HepG2 (cell line): Measurements from ENCODE around the gene COA4. TPM values are rescaled to one million over a fixed set of nuclear protein-coding genes. Genes with fewer than 3 reads are reported as not detected.

Experiments used
- AKAP8 ChIP-seq: sonication (generic); formaldehyde crosslinking; IDR thresholded peaks from 2 replicates; pipeline ENCODE4 v1.5.1; 2020; ENCODE audit warnings: mild to moderate bottlenecking, missing genetic modification reagents
- ARID2 ChIP-seq: sonication (generic); formaldehyde crosslinking; IDR thresholded peaks from 2 replicates; pipeline ENCODE4 v1.8.1; 2022; ENCODE audit warnings: mild to moderate bottlenecking, missing genetic modification reagents, borderline replicate concordance
- ATF1 ChIP-seq: IDR thresholded peaks from 2 replicates; pipeline ENCODE4 v1.6.1; 2016; ENCODE audit warnings: mild to moderate bottlenecking, control low read depth
- ATF3 ChIP-seq: sonication (generic); formaldehyde crosslinking; IDR thresholded peaks from 2 replicates; pipeline ENCODE4 v1.4.0; 2020; ENCODE audit warnings: missing genetic modification reagents
- HNF1B ChIP-seq: sonication (generic); formaldehyde crosslinking; IDR thresholded peaks from 2 replicates; pipeline ENCODE4 v1.5.1; 2020; ENCODE audit warnings: mild to moderate bottlenecking, moderate library complexity, missing genetic modification reagents
- KLF11 ChIP-seq: IDR thresholded peaks from 2 replicates; pipeline ENCODE4 v1.6.1; 2016; ENCODE audit warnings: missing compliant biosample characterization
- MXD4 ChIP-seq: IDR thresholded peaks from 2 replicates; pipeline ENCODE4 v1.6.1; 2016; ENCODE audit warnings: mild to moderate bottlenecking, missing biosample characterization, missing genetic modification reagents
- NFKBIZ ChIP-seq: IDR thresholded peaks from 2 replicates; pipeline ENCODE4 v1.6.1; 2018; ENCODE audit warnings: missing genetic modification reagents, missing compliant biosample characterization
- RCOR2 ChIP-seq: IDR thresholded peaks from 2 replicates; pipeline ENCODE4 v1.6.1; 2016; ENCODE audit warnings: missing biosample characterization, missing genetic modification reagents
- SALL1 ChIP-seq: sonication (generic); formaldehyde crosslinking; IDR thresholded peaks from 2 replicates; pipeline ENCODE4 v1.8.0; 2022; ENCODE audit warnings: mild to moderate bottlenecking, missing genetic modification reagents
- SIX1 ChIP-seq: sonication (generic); formaldehyde crosslinking; IDR thresholded peaks from 2 replicates; pipeline ENCODE4 v1.4.0; 2020; ENCODE audit warnings: missing genetic modification reagents, borderline replicate concordance
- TBX3 ChIP-seq: fragments of 450-650 bp; IDR thresholded peaks from 2 replicates; pipeline ENCODE4 v1.6.1; 2017; ENCODE audit warnings: antibody characterized with exemption, mild to moderate bottlenecking, inconsistent platforms, borderline replicate concordance
- ZEB1 ChIP-seq: IDR thresholded peaks from 2 replicates; pipeline ENCODE4 v1.6.1; 2012; ENCODE audit warnings: mild to moderate bottlenecking, low read depth, inconsistent platforms; ENCODE audit not compliant: insufficient replicate concordance
- ZFP36 ChIP-seq: fragments of 150-350 bp; IDR thresholded peaks from 2 replicates; pipeline ENCODE4 v1.6.1; 2018; ENCODE audit warnings: borderline replicate concordance, low read length, low read depth; ENCODE audit not compliant: partially characterized antibody
- ZNF124 ChIP-seq: sonication (generic); formaldehyde crosslinking; IDR thresholded peaks from 2 replicates; pipeline ENCODE4 v1.4.0; 2020; ENCODE audit warnings: missing genetic modification reagents
- ZNF335 ChIP-seq: sonication (generic); formaldehyde crosslinking; IDR thresholded peaks from 2 replicates; pipeline ENCODE4 v1.4.0; 2020; ENCODE audit warnings: missing genetic modification reagents
- ZNF34 ChIP-seq: sonication (generic); formaldehyde crosslinking; IDR thresholded peaks from 2 replicates; pipeline ENCODE4 v1.4.0; 2020; ENCODE audit warnings: mild to moderate bottlenecking, missing genetic modification reagents, borderline replicate concordance
- ZNF543 ChIP-seq: sonication (generic); formaldehyde crosslinking; IDR thresholded peaks from 2 replicates; pipeline ENCODE4 v1.4.0; 2020; ENCODE audit warnings: mild to moderate bottlenecking, missing genetic modification reagents
- ZNF782 ChIP-seq: sonication (generic); formaldehyde crosslinking; IDR thresholded peaks from 2 replicates; pipeline ENCODE4 v1.4.0; 2020; ENCODE audit warnings: missing genetic modification reagents, mild to moderate bottlenecking, borderline replicate concordance
- ZNF792 ChIP-seq: IDR thresholded peaks from 2 replicates; pipeline ENCODE4 v1.6.1; 2016
- polyA plus RNA-seq, 8 experiments: library from polyadenylated mRNA; depleted of rRNA in 3 of 8; stranded (reverse) in 7 of 8; unstranded in 1 of 8; fragments of >200 nt; fragmentation: Illumina TruSeq in 4 of 8; extraction: Trizol in 4 of 8; gene quantifications; 2 replicates each; pipeline versions ENCODE4 v1.2.1 to v1.2.3, GENCODE V29; 2011 to 2016; ENCODE audit warnings: low read depth in 4 of 8, missing spikeins in 1 of 8, mixed read lengths in 1 of 8; ENCODE audit not compliant: insufficient read depth in 1 of 8
- total RNA-seq, 5 experiments: library from RNA; depleted of rRNA; stranded (reverse); fragments of >200 nt; fragmentation: Illumina TruSeq; extraction: Trizol; gene quantifications; 2 replicates each; pipeline ENCODE4 v1.2.3, GENCODE V29; 2016; ENCODE audit warnings: low read depth in 1 of 5
- TF ChIP-seq, protein P1 (sequence below): sonication (generic); formaldehyde crosslinking; IDR thresholded peaks from 2 replicates; pipeline ENCODE4 v1.5.1; 2020; ENCODE audit warnings: mild to moderate bottlenecking, missing genetic modification reagents
- TF ChIP-seq, protein P2 (sequence below): sonication (generic); formaldehyde crosslinking; IDR thresholded peaks from 2 replicates; pipeline ENCODE4 v1.8.1; 2022; ENCODE audit warnings: low read depth, mild to moderate bottlenecking, missing genetic modification reagents

Gene COA4
- total and polyA plus RNA-seq, 2 of the 13 experiments (the other 11 are each of a cell fraction or from before 2014, with no cell fraction given): 107 to 109 TPM

DNA sequence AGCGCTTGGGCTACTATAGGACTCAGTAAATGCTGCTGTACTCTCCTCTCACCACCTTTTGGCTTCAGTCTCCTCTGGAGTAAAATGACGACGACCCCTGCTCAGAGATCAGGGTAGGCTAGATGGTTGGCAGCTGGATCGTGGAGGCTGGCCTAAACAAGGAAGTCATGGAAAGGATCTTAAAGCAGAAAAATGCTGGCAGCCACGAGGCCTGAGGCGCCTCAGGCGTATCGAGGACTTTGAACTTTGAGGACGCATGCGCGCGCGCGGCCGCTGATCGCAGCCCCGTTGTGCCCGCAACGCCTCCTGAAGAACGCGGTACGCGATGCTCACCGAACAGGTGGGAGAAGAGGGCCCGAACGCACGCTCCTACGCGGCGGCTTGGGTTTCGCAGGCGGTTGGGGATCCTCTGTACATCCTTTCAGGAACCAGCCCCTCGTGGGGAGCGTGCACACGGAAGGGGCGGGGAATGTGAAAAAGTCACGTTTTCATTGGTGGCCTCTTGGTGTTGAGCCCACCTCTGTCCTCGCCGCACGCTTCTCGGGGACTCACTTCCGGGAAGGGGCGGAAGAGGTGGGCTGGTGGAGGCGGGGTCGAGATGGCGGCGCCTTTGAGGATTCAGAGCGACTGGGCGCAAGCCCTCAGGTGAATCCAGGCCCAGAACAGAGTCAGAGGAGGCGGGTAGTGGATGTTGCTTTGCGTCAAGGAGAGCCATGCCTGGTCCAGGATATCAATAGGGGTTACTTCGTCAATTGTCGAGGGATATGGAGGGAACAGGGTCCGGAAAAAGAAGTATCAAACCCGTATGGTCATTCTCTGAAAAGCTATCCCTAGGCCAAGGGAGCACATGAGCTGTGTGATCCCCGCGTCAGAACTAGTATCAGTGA lies at the start of gene COA4, which contains the start of gene PAAF1 (continued):
- TF ChIP-seq ZFP36 (no peak), HNF1B (CRISPR knock-in tag) (peak; percentile 76), SALL1 (CRISPR knock-in tag) (peak; percentile 92), SIX1 (CRISPR knock-in tag) (no peak; the same call in 1 of the 2 replicates), ZEB1 (no peak), ZNF782 (CRISPR knock-in tag) (peak; percentile 88; the same call in 1 of the 2 replicates), ZNF124 (CRISPR knock-in tag) (peak; percentile 76), ZNF335 (CRISPR knock-in tag) (peak; percentile 63; the same call in 1 of the 2 replicates), TBX3 (0 out of 2 replicates have a peak, but pooled peaks have one; percentile 38), ZNF792 (peak; percentile 79), KLF11 (peak; percentile 63; the same call in 1 of the 2 replicates), ZNF543 (CRISPR knock-in tag) (0 out of 2 replicates have a peak, but pooled peaks have one; percentile 86), MXD4 (peak; percentile 88), RCOR2 (CRISPR knock-in tag) (no peak), NFKBIZ (CRISPR knock-in tag) (peak; percentile 60), ARID2 (CRISPR knock-in tag) (no peak), AKAP8 (CRISPR knock-in tag) (no peak), ZNF34 (CRISPR knock-in tag) (peak; percentile 77; the same call in 1 of the 2 replicates), ATF1 (peak; percentile 71), ATF3 (peak; percentile 27; the same call in 1 of the 2 replicates)
- TF ChIP-seq, protein P1, sequence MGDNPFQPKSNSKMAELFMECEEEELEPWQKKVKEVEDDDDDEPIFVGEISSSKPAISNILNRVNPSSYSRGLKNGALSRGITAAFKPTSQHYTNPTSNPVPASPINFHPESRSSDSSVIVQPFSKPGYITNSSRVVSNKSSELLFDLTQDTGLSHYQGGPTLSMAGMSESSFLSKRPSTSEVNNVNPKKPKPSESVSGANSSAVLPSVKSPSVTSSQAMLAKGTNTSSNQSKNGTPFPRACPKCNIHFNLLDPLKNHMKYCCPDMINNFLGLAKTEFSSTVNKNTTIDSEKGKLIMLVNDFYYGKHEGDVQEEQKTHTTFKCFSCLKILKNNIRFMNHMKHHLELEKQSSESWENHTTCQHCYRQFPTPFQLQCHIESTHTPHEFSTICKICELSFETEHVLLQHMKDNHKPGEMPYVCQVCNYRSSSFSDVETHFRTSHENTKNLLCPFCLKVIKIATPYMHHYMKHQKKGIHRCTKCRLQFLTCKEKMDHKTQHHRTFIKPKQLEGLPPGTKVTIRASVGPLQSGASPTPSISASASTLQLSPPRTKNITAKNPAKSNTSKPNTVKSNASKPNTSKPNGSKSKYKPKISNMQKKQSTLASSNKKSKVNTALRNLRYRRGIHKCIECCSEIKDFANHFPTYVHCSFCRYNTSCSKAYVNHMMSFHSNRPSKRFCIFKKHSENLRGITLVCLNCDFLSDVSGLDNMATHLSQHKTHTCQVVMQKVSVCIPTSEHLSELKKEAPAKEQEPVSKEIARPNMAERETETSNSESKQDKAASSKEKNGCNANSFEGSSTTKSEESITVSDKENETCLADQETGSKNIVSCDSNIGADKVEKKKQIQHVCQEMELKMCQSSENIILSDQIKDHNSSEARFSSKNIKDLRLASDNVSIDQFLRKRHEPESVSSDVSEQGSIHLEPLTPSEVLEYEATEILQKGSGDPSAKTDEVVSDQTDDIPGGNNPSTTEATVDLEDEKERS (CRISPR knock-in tag): 0 out of 2 replicates have a peak, but pooled peaks have one; percentile 66
- TF ChIP-seq, protein P2, sequence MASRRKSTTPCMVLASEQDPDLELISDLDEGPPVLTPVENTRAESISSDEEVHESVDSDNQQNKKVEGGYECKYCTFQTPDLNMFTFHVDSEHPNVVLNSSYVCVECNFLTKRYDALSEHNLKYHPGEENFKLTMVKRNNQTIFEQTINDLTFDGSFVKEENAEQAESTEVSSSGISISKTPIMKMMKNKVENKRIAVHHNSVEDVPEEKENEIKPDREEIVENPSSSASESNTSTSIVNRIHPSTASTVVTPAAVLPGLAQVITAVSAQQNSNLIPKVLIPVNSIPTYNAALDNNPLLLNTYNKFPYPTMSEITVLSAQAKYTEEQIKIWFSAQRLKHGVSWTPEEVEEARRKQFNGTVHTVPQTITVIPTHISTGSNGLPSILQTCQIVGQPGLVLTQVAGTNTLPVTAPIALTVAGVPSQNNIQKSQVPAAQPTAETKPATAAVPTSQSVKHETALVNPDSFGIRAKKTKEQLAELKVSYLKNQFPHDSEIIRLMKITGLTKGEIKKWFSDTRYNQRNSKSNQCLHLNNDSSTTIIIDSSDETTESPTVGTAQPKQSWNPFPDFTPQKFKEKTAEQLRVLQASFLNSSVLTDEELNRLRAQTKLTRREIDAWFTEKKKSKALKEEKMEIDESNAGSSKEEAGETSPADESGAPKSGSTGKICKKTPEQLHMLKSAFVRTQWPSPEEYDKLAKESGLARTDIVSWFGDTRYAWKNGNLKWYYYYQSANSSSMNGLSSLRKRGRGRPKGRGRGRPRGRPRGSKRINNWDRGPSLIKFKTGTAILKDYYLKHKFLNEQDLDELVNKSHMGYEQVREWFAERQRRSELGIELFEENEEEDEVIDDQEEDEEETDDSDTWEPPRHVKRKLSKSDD (CRISPR knock-in tag): peak; percentile 26; the same call in 1 of the 2 replicates
